ENCODE data around the gene SNTG2.

Gene SNTG2

GRCh38 chr2:953975-954686, 3.5 kb downstream of the SNTG2 start:
- no peak for DNase-seq

- no peak for DNase-seq
These were observed 4.0 kb downstream of the SNTG2 start for GRCh38 chr2:954687-955000.

- DNase-seq = no peak
These were observed 5.4 kb downstream of the SNTG2 start for GRCh38 chr2:955829-956731.

- DNase-seq = no peak
These were observed 8.8 kb downstream of the SNTG2 start for GRCh38 chr2:959457-959856.

- no peak for DNase-seq
These were observed 9.6 kb downstream of the SNTG2 start for GRCh38 chr2:960061-960736.

GRCh38 chr2:961786-962185, 11.1 kb downstream of the SNTG2 start:
- DNase-seq = no peak

- DNase-seq = no peak
These were observed 13.2 kb downstream of the SNTG2 start for GRCh38 chr2:963876-964275.

- DNase-seq = no peak
These were observed 13.9 kb downstream of the SNTG2 start for GRCh38 chr2:964562-964961.

- DNase-seq = no peak
These were observed 15.0 kb downstream of the SNTG2 start for GRCh38 chr2:965640-966147.

GRCh38 chr2:973129-973528, 22.5 kb downstream of the SNTG2 start:
- no peak for DNase-seq

GRCh38 chr2:974054-974453, 23.4 kb downstream of the SNTG2 start:
- no peak for DNase-seq

GRCh38 chr2:974502-974901, 23.9 kb downstream of the SNTG2 start:
- no peak for DNase-seq

GRCh38 chr2:975095-975494, 24.4 kb downstream of the SNTG2 start:
- DNase-seq = no peak

- no peak for DNase-seq
These were observed 28.6 kb downstream of the SNTG2 start for GRCh38 chr2:979069-979928.

GRCh38 chr2:980176-980575, 29.5 kb downstream of the SNTG2 start:
- DNase-seq = no peak

- no peak for DNase-seq
These were observed 30.6 kb downstream of the SNTG2 start for GRCh38 chr2:981258-981657.

GRCh38 chr2:981759-982158, 31.1 kb downstream of the SNTG2 start:
- DNase-seq = no peak

GRCh38 chr2:985317-985898, 34.8 kb downstream of the SNTG2 start:
- DNase-seq = no peak

- no peak for DNase-seq
These were observed 37.1 kb downstream of the SNTG2 start for GRCh38 chr2:987789-988188.

GRCh38 chr2:989781-990467, 39.3 kb downstream of the SNTG2 start:
- DNase-seq = no peak

GRCh38 chr2:990970-991369, 40.3 kb downstream of the SNTG2 start:
- no peak for DNase-seq

GRCh38 chr2:1002350-1002749, 51.7 kb downstream of the SNTG2 start:
- DNase-seq = no peak
